Measurements from ENCODE around the gene FLII. TPM values are rescaled to one million over a fixed set of nuclear protein-coding genes. Genes with fewer than 3 reads are reported as not detected.

The FLII gene
- total RNA-seq, 1 experiment from 2014 or later, result 169 TPM

DNA sequence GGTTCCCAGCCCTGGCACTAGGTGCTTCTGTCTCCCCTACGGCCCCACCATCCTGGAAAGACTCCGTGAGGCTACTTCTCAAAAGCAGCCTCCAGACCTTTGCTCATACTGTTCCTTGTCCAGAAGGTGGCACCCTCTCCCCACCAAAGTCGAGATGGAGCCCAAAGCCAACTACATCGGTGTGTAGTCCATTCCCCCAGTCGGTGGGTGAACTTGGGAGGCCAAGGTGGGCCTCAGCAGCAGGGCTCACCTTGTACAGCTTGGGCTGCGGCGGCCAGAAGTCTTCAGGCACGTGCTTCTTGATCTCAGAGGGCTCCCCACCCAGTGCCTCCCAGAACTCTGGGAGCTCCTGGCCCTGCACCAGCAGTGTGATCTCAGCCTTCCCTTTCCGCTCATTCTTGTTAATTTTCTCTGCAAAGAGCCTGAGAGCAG is 10.2 kb downstream of the FLII start:
- no peaks in the 10 kb centered on the region for H3K4me1 ChIP-seq (ENCODE audit: insufficient read depth, low read length, poor library complexity, severe bottlenecking)
- ChIA-PET POLR2A (ENCODE audit: low non-redundant PET) (no interaction called here), CTCF (interaction anchor here (0.6 kb wide), 1 partner anchor 352 kb away, joined by 5 read pairs; no protein-coding TSS in a partner anchor)
- intact Hi-C loops (cut with micrococcal nuclease; ENCODE audit: unreplicated experiment), result no loop called here
- peaks cover 39% of the 10 kb centered on the region for H3K36me3 ChIP-seq (ENCODE audit: insufficient read depth, low read length, poor library complexity, severe bottlenecking)
- no peak overlapping the region for H3K27ac ChIP-seq (ENCODE audit: low read depth, low read length, poor library complexity, severe bottlenecking)
- DNase-seq (ENCODE audit: low spot score), result peak; percentile 84
- no peak for TF ChIP-seq EZH2 (IDR thresholded peaks at IDR 0.05; ENCODE audit: borderline replicate concordance, low read depth, low read length, poor library complexity, severe bottlenecking)
- TF ChIP-seq, protein P1, sequence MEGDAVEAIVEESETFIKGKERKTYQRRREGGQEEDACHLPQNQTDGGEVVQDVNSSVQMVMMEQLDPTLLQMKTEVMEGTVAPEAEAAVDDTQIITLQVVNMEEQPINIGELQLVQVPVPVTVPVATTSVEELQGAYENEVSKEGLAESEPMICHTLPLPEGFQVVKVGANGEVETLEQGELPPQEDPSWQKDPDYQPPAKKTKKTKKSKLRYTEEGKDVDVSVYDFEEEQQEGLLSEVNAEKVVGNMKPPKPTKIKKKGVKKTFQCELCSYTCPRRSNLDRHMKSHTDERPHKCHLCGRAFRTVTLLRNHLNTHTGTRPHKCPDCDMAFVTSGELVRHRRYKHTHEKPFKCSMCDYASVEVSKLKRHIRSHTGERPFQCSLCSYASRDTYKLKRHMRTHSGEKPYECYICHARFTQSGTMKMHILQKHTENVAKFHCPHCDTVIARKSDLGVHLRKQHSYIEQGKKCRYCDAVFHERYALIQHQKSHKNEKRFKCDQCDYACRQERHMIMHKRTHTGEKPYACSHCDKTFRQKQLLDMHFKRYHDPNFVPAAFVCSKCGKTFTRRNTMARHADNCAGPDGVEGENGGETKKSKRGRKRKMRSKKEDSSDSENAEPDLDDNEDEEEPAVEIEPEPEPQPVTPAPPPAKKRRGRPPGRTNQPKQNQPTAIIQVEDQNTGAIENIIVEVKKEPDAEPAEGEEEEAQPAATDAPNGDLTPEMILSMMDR (conservative IDR thresholded peaks at IDR 0.05; ENCODE audit: low read depth, low read length), result peak; percentile 78
- no peak overlapping the region for H3K4me3 ChIP-seq (ENCODE audit: low read depth, low read length, poor library complexity, severe bottlenecking)
- no peaks in the 10 kb centered on the region for H3K27me3 ChIP-seq (replicated peaks; ENCODE audit: insufficient read depth, low read depth, low read length, poor library complexity)
- no TSS peak for BruUV-seq (replicated peaks)
- no peaks in the 10 kb centered on the region for H3K9me3 ChIP-seq (ENCODE audit: low read depth, low read length, poor library complexity, severe bottlenecking)

DNA sequence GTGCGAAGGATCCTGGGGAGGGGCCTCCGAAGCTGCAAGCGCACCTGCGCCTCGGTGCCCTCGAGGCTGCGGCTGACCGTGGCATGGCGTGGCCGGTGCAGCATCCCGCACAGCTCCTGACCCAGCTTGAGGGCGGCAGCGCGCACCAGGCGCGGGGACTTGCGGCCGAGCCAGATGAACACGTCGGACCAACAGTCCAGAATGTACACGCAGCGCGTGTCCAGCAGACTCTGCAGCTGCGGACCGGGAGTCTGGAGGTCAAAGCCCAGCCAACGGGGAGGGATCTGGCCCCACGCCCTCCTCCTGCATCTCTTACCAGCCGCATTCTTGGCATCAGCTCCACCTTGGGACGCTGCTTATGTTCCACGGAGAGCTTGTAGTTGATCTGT is 10.9 kb downstream of the FLII start:
- no peak for DNase-seq (ENCODE audit: low spot score)
- POLR2A ChIA-PET (ENCODE audit: low non-redundant PET), result no interaction called here
- CTCF ChIA-PET, result no interaction called here
- Histone ChIP-seq H3K4me1 (ENCODE audit: insufficient read depth, low read length, poor library complexity, severe bottlenecking) (no peaks in the 10 kb centered on the region), H3K27me3 (replicated peaks; ENCODE audit: insufficient read depth, low read depth, low read length, poor library complexity) (no peaks in the 10 kb centered on the region), H3K9me3 (ENCODE audit: low read depth, low read length, poor library complexity, severe bottlenecking) (no peaks in the 10 kb centered on the region), H3K27ac (ENCODE audit: low read depth, low read length, poor library complexity, severe bottlenecking) (no peak overlapping the region), H3K36me3 (ENCODE audit: insufficient read depth, low read length, poor library complexity, severe bottlenecking) (peaks cover 39% of the 10 kb centered on the region), H3K4me3 (ENCODE audit: low read depth, low read length, poor library complexity, severe bottlenecking) (no peak overlapping the region)
- BruUV-seq (replicated peaks), result no TSS peak
- intact Hi-C loops (cut with micrococcal nuclease; ENCODE audit: unreplicated experiment), result no loop called here
- TF ChIP-seq EZH2 (IDR thresholded peaks at IDR 0.05; ENCODE audit: borderline replicate concordance, low read depth, low read length, poor library complexity, severe bottlenecking), result no peak

DNA sequence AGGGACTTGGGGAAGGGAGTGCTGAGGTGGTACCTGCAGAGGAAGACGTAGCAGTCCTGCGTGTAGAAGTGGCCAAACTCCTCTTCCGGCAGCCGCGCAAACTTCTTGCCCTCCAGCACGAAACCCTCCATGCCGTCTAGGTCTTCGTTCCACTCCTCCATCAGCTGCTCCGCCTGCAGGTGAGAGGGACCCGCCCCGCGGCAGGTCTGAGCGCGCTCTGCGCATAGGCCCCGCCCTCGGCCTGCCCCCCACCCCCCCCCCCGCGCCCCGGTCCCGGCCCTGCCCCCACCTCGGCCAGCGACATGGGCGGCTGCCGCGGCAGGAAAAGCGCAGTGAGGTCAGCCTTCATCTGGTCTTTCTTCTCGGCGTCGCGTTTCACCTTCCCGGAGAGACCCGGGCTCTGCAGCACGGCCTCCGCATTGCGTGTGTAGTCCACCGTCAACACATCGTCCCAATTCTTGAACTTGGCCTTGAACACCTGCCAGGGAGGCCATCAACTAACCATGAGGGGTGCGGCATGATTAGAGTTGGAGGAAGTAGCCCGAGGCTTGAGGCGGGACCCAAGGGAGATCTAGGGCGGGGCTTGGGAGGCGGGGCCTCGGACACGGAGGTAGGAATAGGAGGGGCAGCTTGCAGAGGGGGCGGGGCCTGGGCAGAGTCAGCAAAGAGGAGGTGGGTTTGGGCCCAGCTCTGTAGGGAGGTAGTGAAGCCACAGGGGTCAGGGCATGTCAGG is 11.5 kb downstream of the FLII start:
- ChIA-PET CTCF (no interaction called here), POLR2A (ENCODE audit: low non-redundant PET) (no interaction called here)
- Histone ChIP-seq H3K27ac (ENCODE audit: low read depth, low read length, poor library complexity, severe bottlenecking) (no peak overlapping the region), H3K27me3 (replicated peaks; ENCODE audit: insufficient read depth, low read depth, low read length, poor library complexity) (no peaks in the 10 kb centered on the region), H3K4me3 (ENCODE audit: low read depth, low read length, poor library complexity, severe bottlenecking) (no peak overlapping the region), H3K36me3 (ENCODE audit: insufficient read depth, low read length, poor library complexity, severe bottlenecking) (peaks cover 39% of the 10 kb centered on the region), H3K4me1 (ENCODE audit: insufficient read depth, low read length, poor library complexity, severe bottlenecking) (no peaks in the 10 kb centered on the region), H3K9me3 (ENCODE audit: low read depth, low read length, poor library complexity, severe bottlenecking) (no peaks in the 10 kb centered on the region)
- no peak for TF ChIP-seq EZH2 (IDR thresholded peaks at IDR 0.05; ENCODE audit: borderline replicate concordance, low read depth, low read length, poor library complexity, severe bottlenecking)
- TF ChIP-seq, protein P1 (conservative IDR thresholded peaks at IDR 0.05; ENCODE audit: low read depth, low read length), result no peak
- intact Hi-C loops (cut with micrococcal nuclease; ENCODE audit: unreplicated experiment), result no loop called here
- DNase-seq (ENCODE audit: low spot score), result peak; percentile 74
- no TSS peak for BruUV-seq (replicated peaks)

All from A673 (cell line).